Measurements from ENCODE around the gene ANO10. TPM values are rescaled to one million over a fixed set of nuclear protein-coding genes. Genes with fewer than 3 reads are reported as not detected.

ANO10 gene
- total and polyA plus RNA-seq, 9 donors, result 12.5 to 20.0 (median 15.5) TPM

GRCh38 chr3:43629741-43630140, 7.9 kb upstream of the ANO10 start:
- Histone ChIP-seq H3K36me3 (ENCODE audit: control insufficient read depth, insufficient read depth, low read length) (no peaks in the 10 kb centered on the region), H3K4me3 (ENCODE audit: low read length) (no peak overlapping the region), H3K27me3 (ENCODE audit: control insufficient read depth, insufficient read depth, low read length) (no peaks in the 10 kb centered on the region), H3K27ac (ENCODE audit: low read length) (no peak overlapping the region), H3K9me3 (replicated peaks; ENCODE audit: control insufficient read depth, low read depth, low read length) (no peaks in the 10 kb centered on the region), H3K4me1 (ENCODE audit: control insufficient read depth, insufficient read depth, low read length) (no peaks in the 10 kb centered on the region)
- DNase-seq, result no peak
- 83% methylated on average over 1 of the region's 1 CpG for WGBS (ENCODE audit: insufficient coverage)

GRCh38 chr3:43629257-43629656, 7.4 kb upstream of the ANO10 start:
- H3K27ac ChIP-seq (ENCODE audit: low read length), result no peak overlapping the region
- no peaks in the 10 kb centered on the region for H3K27me3 ChIP-seq (ENCODE audit: control insufficient read depth, insufficient read depth, low read length)
- H3K4me3 ChIP-seq (ENCODE audit: low read length), result no peak overlapping the region
- H3K36me3 ChIP-seq (ENCODE audit: control insufficient read depth, insufficient read depth, low read length), result no peaks in the 10 kb centered on the region
- no peaks in the 10 kb centered on the region for H3K9me3 ChIP-seq (replicated peaks; ENCODE audit: control insufficient read depth, low read depth, low read length)
- H3K4me1 ChIP-seq (ENCODE audit: control insufficient read depth, insufficient read depth, low read length), result no peaks in the 10 kb centered on the region
- no peak for DNase-seq

GRCh38 chr3:43627360-43627759, 5.5 kb upstream of the ANO10 start:
- Histone ChIP-seq H3K4me3 (ENCODE audit: low read length) (no peak overlapping the region), H3K9me3 (replicated peaks; ENCODE audit: control insufficient read depth, low read depth, low read length) (no peaks in the 10 kb centered on the region), H3K27ac (ENCODE audit: low read length) (no peak overlapping the region), H3K36me3 (ENCODE audit: control insufficient read depth, insufficient read depth, low read length) (no peaks in the 10 kb centered on the region), H3K4me1 (ENCODE audit: control insufficient read depth, insufficient read depth, low read length) (peaks cover 5% of the 10 kb centered on the region), H3K27me3 (ENCODE audit: control insufficient read depth, insufficient read depth, low read length) (no peaks in the 10 kb centered on the region)
- no peak for DNase-seq
- WGBS (ENCODE audit: insufficient coverage), result no CpG with 5 or more reads among the region's 2 CpGs

GRCh38 chr3:43624619-43625305, 3.0 kb upstream of the ANO10 start:
- H3K9me3 ChIP-seq (replicated peaks; ENCODE audit: control insufficient read depth, low read depth, low read length), result no peaks in the 10 kb centered on the region
- no peaks in the 10 kb centered on the region for H3K36me3 ChIP-seq (ENCODE audit: control insufficient read depth, insufficient read depth, low read length)
- H3K27ac ChIP-seq (ENCODE audit: low read length), result no peak overlapping the region
- no peak for DNase-seq
- H3K4me1 ChIP-seq (ENCODE audit: control insufficient read depth, insufficient read depth, low read length), result peaks cover 5% of the 10 kb centered on the region
- WGBS (ENCODE audit: insufficient coverage), result no CpG with 5 or more reads among the region's 6 CpGs
- no peaks in the 10 kb centered on the region for H3K27me3 ChIP-seq (ENCODE audit: control insufficient read depth, insufficient read depth, low read length)
- H3K4me3 ChIP-seq (ENCODE audit: low read length), result no peak overlapping the region

GRCh38 chr3:43620831-43621655, 768 bp downstream of the ANO10 start:
- DNase-seq, result peak; percentile 37
- Histone ChIP-seq H3K4me3 (ENCODE audit: low read length) (peak overlapping the region; percentile 84), H3K27me3 (ENCODE audit: control insufficient read depth, insufficient read depth, low read length) (no peaks in the 10 kb centered on the region), H3K36me3 (ENCODE audit: control insufficient read depth, insufficient read depth, low read length) (no peaks in the 10 kb centered on the region), H3K9me3 (replicated peaks; ENCODE audit: control insufficient read depth, low read depth, low read length) (no peaks in the 10 kb centered on the region), H3K27ac (ENCODE audit: low read length) (peak overlapping the region; percentile 91), H3K4me1 (ENCODE audit: control insufficient read depth, insufficient read depth, low read length) (peaks cover 5% of the 10 kb centered on the region)
- under 1% methylated on average over 17 of the region's 24 CpGs for WGBS (ENCODE audit: insufficient coverage)

- H3K27ac ChIP-seq (ENCODE audit: low read length), result no peak overlapping the region
- no peaks in the 10 kb centered on the region for H3K27me3 ChIP-seq (ENCODE audit: control insufficient read depth, insufficient read depth, low read length)
- no peaks in the 10 kb centered on the region for H3K9me3 ChIP-seq (replicated peaks; ENCODE audit: control insufficient read depth, low read depth, low read length)
- peaks cover 5% of the 10 kb centered on the region for H3K4me1 ChIP-seq (ENCODE audit: control insufficient read depth, insufficient read depth, low read length)
- H3K4me3 ChIP-seq (ENCODE audit: low read length), result no peak overlapping the region
- 80% methylated on average over 1 of the region's 5 CpGs for WGBS (ENCODE audit: insufficient coverage)
- no peaks in the 10 kb centered on the region for H3K36me3 ChIP-seq (ENCODE audit: control insufficient read depth, insufficient read depth, low read length)
- no peak for DNase-seq
Observed at GRCh38 chr3:43619588-43619987, 2.2 kb downstream of the ANO10 start.

- no peak for DNase-seq
- Histone ChIP-seq H3K4me1 (ENCODE audit: control insufficient read depth, insufficient read depth, low read length) (peaks cover 5% of the 10 kb centered on the region), H3K36me3 (ENCODE audit: control insufficient read depth, insufficient read depth, low read length) (no peaks in the 10 kb centered on the region), H3K4me3 (ENCODE audit: low read length) (no peak overlapping the region), H3K27ac (ENCODE audit: low read length) (no peak overlapping the region), H3K9me3 (replicated peaks; ENCODE audit: control insufficient read depth, low read depth, low read length) (no peaks in the 10 kb centered on the region), H3K27me3 (ENCODE audit: control insufficient read depth, insufficient read depth, low read length) (no peaks in the 10 kb centered on the region)
- no CpG with 5 or more reads among the region's 1 CpG for WGBS (ENCODE audit: insufficient coverage)
Observed at GRCh38 chr3:43618142-43618541, 3.7 kb downstream of the ANO10 start.

- no peaks in the 10 kb centered on the region for H3K27me3 ChIP-seq (ENCODE audit: control insufficient read depth, insufficient read depth, low read length)
- no peak overlapping the region for H3K4me3 ChIP-seq (ENCODE audit: low read length)
- no peaks in the 10 kb centered on the region for H3K9me3 ChIP-seq (replicated peaks; ENCODE audit: control insufficient read depth, low read depth, low read length)
- 76% methylated on average over 2 of the region's 5 CpGs for WGBS (ENCODE audit: insufficient coverage)
- no peaks in the 10 kb centered on the region for H3K4me1 ChIP-seq (ENCODE audit: control insufficient read depth, insufficient read depth, low read length)
- DNase-seq, result no peak
- no peaks in the 10 kb centered on the region for H3K36me3 ChIP-seq (ENCODE audit: control insufficient read depth, insufficient read depth, low read length)
- H3K27ac ChIP-seq (ENCODE audit: low read length), result no peak overlapping the region
Observed at GRCh38 chr3:43616034-43616433, 5.8 kb downstream of the ANO10 start.

GRCh38 chr3:43615133-43615532, 6.7 kb downstream of the ANO10 start:
- no CpG with 5 or more reads among the region's 1 CpG for WGBS (ENCODE audit: insufficient coverage)
- H3K9me3 ChIP-seq (replicated peaks; ENCODE audit: control insufficient read depth, low read depth, low read length), result no peaks in the 10 kb centered on the region
- H3K27ac ChIP-seq (ENCODE audit: low read length), result no peak overlapping the region
- DNase-seq, result no peak
- no peaks in the 10 kb centered on the region for H3K27me3 ChIP-seq (ENCODE audit: control insufficient read depth, insufficient read depth, low read length)
- H3K4me1 ChIP-seq (ENCODE audit: control insufficient read depth, insufficient read depth, low read length), result no peaks in the 10 kb centered on the region
- no peak overlapping the region for H3K4me3 ChIP-seq (ENCODE audit: low read length)
- H3K36me3 ChIP-seq (ENCODE audit: control insufficient read depth, insufficient read depth, low read length), result no peaks in the 10 kb centered on the region

GRCh38 chr3:43613976-43614375, 7.8 kb downstream of the ANO10 start:
- DNase-seq, result no peak
- Histone ChIP-seq H3K36me3 (ENCODE audit: control insufficient read depth, insufficient read depth, low read length) (no peaks in the 10 kb centered on the region), H3K27ac (ENCODE audit: low read length) (no peak overlapping the region), H3K27me3 (ENCODE audit: control insufficient read depth, insufficient read depth, low read length) (no peaks in the 10 kb centered on the region), H3K4me1 (ENCODE audit: control insufficient read depth, insufficient read depth, low read length) (no peaks in the 10 kb centered on the region), H3K4me3 (ENCODE audit: low read length) (no peak overlapping the region), H3K9me3 (replicated peaks; ENCODE audit: control insufficient read depth, low read depth, low read length) (no peaks in the 10 kb centered on the region)
- WGBS (ENCODE audit: insufficient coverage), result no CpG with 5 or more reads among the region's 5 CpGs
